GM19328 (cell line): Measurements from ENCODE around the gene PRPH.
"Not testable (repeated sequence)": the region's sequence is repeated elsewhere in the genome, so short reads cannot be mapped to it uniquely, and the experiment has no call there.

ENCODE experiments used
- ATAC-seq: cut with Tn5 transposase; IDR thresholded peaks from one replicate; pipeline ENCODE4 v1.9.1; 2021; ENCODE audit warnings: mild to moderate bottlenecking, moderate library complexity; ENCODE audit not compliant: unreplicated experiment

Gene PRPH

DNA sequence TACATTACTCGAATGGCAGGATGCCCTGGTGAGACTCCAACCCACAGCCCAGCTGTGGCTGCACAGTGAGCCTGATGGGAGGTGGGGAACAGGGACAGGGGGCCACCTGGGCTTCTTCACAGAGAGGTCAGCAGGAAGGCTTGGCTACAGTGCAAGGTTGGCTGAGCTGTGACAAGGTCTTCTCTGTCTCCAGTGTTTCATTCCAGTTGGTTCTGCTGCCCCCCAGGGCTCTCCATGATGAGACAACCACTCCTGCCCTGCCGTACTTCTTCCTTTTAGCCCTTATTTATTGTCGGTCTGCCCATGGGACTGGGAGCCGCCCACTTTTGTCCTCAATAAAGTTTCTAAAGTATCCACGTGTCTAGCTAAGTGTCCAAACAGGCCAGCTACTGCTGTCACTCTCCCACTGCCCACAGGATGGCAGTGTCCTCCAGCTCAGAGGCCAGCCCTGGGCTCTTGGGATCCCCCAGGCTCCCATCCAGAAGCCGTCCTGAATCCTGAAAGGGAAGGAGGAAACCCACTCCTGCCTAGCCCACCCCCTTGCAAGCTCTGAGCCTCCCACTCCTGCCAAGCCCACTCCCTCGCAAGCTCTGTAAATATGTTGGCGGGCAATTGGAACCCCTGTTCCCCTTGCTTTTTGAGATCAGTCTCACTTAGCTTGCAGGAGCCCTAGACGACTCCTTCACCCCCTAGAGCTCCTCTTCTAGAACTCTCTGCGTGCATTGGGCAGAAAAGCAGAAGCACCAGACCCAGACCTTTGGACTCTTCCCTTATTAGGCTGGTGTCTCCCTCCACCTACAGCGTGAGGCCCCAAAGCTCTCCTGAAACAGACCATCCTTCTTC lies 36.7 kb downstream of the PRPH start:
- ATAC-seq, result no peak

DNA sequence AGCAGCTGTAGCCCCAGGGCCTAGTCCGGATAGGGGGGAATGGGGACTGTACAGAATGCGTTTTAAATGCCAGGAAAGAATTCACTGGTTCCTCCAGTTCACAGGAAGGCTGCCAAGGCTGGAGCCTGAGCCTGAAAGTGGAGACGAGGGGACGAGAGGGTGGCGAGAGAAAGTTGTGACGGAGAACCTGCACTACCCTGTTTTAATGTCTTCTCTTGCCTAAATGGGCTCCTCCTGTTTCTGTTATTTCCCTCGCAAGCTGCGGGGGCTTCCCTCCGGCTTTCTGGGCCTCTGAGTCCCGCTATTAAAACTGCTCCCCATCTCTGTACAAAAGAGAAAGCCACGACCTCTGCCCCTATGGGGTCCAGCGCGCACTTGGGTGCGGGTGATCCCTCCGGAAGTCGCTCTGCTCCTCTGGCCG lies 37.5 kb downstream of the PRPH start:
- ATAC-seq, result no peak

DNA sequence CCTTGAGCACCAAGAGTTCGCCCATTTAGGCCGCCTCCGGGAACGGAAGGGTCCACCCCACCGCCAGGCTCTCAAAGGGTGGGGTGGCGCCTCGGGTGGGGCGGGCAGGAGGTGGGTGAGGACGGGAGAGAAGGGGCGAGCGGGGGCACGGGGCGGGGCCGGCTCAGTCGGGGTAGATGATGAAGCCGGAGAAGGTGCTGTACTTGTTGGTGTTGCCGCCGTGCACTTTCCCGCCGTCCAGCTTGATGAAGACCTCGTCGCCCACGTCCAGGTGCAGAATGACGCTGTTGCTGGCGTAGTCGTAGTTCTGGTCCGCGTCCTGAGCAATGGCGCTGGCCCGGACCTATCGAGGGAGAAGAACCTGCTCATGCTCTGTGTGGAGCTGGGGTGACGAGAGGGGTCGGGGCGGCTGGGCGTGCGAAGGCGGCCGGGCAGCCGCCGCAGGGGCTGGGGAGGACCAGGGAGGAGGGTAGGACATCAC lies 38.0 kb downstream of the PRPH start:
- no peak for ATAC-seq

DNA sequence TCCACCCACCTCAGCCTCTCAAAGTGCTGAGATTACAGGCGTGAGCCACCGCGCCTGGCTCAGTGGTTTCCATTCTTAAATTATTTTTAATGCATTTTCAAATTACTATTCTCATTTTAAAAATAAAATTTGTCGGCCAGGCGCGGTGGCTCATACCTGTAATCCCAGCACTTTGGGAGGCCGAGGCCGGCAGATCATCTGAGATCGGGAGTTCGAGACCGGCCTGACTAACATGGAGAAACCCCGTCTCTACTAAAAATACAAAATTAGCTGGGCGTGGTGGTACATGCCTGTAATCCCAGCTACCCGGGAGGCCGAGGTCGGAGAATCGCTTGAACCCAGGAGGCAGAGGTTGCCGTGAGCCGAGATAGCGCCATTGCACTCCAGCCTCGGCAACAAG lies 38.8 kb downstream of the PRPH start:
- not testable (repeated sequence) for ATAC-seq

DNA sequence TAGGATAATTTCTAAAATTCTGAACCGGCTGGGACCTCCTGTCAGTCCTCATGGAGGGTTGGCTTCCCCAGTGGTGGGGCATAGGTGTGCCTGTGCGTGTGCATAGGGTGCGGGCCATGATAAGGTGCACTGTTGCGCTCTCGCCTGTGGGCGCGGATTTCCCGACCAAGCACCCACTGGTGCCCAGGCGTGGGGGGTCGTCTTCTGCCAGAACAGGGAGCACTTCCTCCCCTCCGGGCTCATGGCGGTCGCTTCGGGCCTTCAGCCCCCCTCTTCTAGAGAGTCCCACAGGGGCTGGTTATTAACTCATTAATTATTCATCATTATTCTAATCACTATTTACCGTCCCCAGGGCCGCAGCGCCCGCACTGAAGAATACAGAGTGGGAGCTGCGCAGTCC lies 39.3 kb downstream of the PRPH start:
- ATAC-seq, result no peak

DNA sequence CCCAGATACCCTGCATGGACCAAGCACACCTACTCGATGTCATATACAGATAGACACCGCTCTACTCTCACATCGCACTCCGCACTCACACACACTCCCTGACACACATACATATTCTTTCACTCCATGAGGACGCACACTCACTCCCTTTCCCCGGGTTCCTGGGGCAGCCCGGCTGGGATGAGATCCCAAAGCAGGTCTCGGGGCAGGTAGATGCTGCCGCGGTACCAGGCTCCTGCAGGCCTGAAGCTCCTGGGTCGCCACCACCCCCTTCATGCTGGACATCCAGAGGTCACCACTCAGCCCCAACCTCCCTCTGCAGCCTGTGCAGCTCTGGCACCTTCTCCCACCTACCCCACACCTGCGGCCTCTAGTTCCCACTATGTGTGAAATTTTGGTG lies 39.7 kb downstream of the PRPH start:
- no peak for ATAC-seq

DNA sequence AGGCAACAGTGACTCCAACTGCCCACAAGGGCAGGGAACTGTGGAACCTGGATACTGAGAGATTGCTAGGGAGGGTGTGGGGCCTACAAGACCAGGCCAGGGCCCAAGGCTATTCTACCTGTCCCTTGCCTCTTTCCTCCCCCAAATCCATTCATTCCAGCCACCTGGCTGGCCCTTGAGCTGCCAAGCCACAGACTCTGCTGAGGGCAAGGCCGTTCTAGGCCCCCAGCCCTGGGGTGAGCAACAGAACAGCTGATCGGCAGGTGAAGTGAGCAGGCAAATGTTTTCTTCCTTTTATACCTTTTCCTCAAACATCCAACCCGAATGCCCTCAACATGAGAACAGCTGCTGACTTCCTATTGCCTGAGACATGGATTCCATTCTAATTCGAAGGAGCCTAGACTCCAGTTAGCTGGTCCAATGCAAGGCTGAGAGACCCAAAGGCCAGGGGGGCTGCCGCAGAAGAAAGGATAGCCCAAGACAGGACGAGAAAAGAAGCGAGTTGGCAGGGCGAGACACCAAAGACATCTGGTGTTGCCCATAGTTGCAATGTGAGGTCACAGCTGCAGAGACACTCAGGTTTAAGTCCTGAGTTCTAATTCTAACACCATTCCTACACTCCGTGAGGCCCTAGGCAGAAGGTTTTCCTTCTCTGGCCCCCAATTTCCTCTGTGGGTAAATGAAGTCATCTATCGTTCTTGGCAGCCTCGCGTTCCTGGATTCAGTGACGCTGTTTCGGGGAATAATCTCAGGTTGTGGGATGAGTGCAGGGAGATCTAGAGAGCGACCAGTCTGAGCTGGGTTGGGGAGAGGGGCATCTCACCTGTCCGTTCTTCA lies 40.4 kb downstream of the PRPH start:
- ATAC-seq, result no peak

DNA sequence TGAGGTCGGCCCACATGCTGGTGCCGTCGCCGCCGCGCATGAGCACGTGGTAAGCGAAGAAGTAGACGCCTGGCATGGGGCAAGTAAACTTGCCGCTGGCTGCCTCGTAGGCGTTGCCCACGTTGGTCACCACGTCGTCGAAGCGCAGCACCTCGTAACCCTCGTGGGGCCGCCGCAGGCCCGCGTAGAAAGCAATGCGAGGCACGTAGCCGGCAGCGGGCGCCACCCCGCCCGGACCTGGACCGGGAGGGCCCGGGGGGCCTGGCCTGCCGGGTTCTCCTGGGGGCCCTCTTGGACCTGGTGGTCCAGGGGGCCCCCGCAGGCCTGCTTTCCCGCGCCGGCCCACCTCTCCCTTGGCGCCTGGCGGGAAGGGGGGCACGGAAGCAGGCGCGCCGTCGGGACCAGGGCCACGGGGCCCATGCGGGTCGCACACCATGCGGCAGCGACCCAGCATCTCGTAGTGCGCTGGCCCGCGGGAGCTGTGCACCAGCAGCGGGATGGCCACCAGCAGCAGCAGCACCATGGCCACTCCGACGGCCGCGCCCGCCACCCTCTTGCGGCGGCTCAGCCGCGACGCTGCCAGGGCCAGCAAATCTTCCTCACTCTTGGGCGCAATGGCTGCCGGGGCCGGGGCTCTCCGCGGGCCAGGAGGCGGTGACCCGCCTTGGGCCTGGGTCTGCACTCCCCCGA lies 41.2 kb downstream of the PRPH start:
- ATAC-seq, result no peak

DNA sequence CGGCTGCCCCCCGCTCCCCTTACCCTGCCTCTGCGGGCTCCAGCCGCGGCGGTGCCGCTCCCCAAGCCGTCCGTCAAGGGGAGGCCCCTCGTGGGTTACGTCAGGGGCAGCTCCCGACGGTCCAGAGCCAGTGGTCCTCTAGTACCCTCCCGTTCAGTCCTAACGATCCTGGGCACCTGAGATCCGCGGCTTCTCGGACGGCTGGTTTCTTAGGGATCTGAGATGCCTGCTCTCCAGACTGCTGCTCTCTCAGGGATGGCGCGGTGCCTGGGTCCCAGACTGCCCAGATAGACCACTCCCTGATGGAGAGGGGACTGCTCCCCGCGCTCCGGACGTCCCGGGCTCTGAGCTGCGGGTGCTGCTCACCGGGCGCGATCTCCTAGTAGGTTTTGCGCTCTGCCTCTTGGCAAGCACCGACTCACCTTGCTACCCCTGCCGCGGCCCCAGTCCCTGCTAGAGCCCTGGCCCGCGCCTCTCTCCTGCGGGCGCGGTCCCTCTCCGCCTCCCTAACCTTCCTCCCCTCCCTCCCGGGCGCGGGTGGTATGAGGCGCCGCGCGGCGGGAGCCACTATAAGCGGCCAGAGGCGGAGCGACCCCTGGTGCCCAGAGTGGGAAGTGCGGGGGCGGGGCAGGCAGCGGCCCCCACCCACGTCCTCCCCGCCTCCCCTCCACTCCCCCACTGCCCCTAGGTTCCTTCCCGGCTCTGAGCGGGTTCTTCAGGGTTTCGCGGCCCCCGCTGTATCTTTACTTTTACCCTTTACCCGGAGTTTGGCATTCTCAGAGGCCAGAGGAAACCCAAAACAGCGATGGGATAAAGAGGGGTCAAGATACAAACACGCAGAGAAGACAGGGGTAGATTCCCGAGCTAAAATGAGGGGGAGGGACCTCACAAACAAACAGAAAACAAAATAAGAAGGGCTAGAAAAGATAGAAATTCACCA lies 42.0 kb downstream of the PRPH start, which contains the start of gene C1QL4:
Gene C1QL4 (minus strand): TSS at position 544 of the 940 bp plus-strand sequence. CDS start 711 bp downstream, outside the sequence.
- no peak for ATAC-seq

DNA sequence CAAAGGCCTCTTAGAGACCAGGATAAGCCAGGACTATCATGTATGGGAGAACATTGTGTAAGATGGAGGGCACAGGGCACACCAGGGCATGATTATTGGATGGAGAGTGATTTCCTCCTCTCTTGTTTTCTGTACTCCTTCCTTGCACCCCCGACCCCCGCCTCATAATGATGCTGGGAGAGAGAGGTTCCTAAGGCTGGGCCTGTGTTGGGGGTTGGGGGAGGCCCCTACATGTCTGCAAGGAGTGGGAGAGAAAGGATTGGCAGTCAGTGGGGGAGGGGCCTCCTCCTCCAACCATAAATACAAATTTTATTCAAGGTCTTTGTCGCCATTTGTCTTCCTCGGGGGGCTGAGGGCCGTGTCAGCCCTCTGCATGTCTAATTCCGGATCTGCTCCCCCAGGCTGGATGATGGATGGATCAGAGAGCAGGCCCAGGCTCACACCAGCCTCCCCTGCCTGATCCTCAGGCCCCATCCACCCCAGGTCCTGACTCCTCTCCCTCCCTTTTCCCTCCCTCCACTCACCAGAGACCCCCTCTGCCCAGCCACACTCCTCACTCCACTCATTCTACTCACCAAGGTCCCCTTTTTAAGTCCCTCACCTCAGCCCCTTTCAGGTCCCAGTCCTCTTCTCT lies 44.0 kb downstream of the PRPH start:
- ATAC-seq, result no peak

DNA sequence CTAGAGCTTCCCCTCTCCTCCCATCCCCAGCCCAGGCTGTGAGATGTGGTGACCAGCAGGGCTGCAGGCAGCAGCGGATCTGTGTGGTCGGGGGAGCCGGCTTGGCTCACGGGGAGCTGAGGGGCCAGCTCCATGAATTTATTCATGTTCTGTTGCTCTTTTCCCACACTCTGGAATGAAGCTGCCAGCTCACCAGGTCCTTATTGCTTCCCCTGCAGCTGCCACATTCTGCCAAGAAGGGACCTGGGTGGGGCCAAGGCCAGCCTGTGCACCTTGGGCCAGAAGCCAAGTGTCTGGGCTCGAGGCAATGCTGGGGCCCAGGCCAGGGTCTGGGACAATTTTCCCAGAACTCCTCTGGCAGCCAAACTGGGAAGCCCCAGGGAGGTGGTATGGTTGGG lies 44.5 kb downstream of the PRPH start:
- ATAC-seq, result no peak

DNA sequence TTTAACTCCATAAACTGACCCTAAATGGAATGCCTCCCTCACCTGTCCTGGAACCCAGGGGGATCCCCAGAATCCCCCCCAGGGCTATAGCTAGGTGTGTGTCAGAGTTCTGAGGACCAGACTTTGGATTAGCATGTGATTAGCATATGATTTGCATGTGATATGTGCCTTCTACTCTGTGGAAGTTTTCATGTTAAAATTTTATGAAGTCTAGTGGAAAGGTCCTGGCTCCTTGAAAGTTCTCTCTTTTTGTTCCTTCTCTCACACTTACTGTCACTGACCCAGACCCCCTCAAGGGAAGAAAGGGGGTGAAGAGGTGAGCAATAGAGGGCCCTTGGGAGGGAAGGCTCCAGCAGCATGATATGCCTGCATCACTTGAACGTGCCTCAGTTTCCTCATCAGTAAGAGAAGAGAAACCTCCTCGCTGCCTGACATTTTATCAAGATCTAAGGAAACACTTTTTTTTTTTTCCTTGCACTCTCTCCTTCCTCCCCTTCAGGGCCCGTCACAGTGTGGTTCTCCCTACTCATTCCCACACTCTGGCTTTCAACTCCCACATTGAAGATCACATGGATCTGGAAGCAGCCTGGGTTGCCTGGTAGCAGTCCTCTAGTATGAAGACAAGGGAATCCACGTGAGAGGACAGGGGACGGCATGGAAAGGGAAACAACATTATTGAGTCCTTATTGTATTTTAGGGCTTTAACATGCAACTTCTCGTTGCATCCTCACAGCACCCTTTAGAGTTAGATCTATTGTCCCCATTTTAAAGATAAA lies 45.3 kb downstream of the PRPH start:
- no peak for ATAC-seq

DNA sequence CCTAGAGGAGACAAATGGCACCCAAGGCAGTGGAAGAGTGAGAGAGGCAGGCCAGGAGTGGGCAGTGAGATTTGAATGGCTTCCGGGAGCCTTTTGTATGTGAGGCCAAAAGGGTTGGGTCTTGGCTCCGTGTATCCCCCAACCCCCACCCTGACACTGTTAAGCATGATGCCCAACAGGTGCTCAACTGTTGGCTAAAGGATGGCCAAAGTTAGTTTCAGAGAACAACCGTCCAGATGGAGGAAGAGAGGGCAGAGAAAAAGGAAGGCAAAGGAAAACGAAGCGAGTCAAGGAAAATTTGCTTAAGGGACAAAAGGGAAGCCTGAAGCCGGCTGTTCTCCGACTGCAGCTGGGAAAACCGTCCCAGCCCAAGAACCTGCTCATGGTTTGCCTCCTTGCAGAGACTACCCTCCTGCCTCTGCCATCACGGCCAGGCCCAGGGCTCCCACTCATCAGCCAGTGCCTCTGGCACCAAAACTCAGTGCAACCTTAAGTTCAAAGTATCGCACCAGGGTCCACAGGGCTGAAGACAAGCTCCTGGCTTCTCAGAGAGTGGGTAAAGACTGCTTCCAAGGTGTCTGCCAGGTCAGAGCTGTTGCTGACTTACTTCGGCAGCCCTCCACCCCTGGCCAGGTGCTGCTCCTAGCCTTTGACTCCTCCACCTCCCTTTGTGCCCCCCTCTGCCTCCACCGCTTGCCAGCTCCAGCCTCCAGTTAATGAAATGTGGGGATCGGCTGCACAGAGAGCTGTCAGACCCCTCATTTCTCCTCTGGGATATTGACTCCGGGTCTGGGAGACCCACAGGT lies 46.2 kb downstream of the PRPH start:
- ATAC-seq, result no peak

DNA sequence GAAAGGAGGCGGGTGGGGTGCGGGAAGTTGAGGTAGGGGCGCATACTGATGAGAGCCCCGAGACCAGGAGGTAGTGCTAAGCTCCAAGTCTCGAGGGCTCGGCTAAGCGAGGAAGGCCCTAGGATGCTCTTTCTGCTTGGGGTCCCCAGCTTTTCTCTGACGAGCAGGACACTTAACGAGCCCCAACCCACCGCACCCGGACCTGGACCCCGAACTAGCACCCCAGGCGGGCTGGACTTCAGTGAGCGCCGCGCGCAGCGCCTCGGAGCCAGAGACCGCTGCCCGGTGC lies 46.8 kb downstream of the PRPH start:
- no peak for ATAC-seq

DNA sequence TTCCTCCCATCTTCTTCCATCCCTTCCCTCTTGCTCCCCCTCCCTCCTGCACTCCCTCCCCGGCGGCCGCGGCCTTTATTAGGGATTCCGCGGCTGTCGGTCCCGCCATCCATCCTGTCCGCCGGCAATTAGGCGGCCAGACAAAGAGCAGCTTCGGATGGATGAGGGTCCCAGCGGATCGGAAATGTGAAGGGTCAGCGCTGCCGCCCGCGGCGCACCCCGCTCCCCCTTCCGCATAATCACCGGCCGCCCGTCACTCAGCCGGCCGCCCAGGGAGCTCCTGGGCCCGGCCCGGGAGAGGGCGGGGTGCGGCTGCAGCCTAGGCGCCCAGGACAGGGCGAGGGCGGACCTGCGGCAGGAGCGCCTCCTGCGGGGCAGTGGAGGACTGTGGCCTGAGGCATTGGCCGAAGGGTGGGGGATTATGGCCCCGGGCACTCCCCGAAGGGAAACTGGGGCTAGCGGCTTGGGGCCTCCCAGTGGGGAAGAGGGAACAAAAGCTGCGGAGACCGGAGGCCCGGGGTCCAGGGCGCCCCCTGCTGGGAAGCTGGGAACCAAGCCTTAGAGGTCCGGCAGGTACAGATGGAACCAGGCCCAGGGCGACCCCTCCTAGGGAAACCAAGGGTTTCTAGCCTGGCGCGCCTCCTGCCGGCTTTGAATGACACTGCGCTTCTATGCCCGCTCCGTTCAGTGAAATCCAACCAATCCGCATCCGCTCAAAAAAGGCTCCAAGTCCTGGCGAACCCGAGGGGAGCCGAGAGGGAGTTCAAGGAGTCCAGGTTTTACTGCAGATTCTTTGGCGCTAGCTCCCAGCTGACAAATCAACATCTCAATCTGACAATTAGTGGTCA lies 47.3 kb downstream of the PRPH start:
- no peak for ATAC-seq

DNA sequence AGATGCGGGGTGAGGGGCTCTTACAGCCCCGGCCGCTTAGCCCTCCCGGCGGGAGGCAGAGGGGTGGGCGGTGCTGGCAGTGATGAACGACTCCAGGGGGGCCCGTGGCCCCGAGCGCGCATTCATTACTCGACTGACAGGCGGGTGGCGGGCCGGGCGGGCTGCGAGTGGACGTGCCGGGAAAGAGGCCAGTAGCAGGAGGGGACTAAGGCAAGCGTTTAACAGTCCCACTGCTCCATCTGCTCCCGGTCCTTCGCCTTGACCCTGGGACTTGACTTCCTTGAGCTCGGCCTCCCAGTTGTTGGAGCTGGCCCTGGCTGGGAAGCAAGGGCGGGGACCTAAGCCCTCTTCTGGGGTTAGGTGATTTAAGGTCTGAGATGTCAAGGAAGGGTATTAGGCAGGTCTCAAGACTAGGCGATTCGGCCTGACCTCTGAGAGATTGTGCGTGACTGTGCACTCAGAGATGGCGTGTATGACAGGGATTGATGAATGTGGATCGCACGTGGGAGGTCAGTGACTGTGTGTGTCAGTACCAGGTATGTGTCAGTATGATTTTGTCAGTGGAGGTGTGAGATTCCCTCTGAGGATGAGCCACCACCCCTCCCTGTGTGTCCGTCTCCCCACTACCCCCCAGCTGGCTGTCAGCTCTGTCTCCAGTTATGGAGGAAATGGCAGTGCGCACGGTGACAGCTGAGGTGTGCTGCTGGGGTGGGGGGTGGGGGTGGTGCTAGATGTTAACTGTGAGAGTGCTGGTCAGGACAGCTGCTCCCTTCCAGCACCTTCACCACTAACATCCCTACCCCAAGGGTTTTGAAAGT lies 48.2 kb downstream of the PRPH start:
- no peak for ATAC-seq
